Measurements from ENCODE around the gene CDS1.

DNA sequence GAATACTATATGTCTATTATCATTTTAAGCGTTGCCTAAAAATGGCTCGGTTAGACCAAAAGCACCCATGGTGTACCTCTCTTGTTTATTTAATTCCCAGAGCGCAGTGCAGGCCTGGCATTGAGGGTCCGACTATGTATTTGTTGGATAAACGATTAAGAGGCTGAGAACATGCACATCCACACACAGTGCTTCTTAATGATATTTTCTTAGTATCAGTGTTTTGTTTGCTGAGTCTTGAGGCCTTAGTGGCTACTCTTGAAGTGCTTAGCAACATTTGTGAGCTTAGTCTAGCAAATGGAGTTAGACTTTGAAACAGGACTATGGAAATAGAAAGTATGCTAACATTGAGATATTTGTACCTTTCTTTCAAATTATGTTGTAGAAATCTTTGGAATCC lies 43.7 kb downstream of the CDS1 start:
- TF ChIP-seq, protein P1, sequence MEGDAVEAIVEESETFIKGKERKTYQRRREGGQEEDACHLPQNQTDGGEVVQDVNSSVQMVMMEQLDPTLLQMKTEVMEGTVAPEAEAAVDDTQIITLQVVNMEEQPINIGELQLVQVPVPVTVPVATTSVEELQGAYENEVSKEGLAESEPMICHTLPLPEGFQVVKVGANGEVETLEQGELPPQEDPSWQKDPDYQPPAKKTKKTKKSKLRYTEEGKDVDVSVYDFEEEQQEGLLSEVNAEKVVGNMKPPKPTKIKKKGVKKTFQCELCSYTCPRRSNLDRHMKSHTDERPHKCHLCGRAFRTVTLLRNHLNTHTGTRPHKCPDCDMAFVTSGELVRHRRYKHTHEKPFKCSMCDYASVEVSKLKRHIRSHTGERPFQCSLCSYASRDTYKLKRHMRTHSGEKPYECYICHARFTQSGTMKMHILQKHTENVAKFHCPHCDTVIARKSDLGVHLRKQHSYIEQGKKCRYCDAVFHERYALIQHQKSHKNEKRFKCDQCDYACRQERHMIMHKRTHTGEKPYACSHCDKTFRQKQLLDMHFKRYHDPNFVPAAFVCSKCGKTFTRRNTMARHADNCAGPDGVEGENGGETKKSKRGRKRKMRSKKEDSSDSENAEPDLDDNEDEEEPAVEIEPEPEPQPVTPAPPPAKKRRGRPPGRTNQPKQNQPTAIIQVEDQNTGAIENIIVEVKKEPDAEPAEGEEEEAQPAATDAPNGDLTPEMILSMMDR (IDR thresholded peaks at IDR 0.05), result no peak
- TF ChIP-seq POLR2A (IDR thresholded peaks at IDR 0.05), result no peak

Measured in prostate gland (tissue), 2 donors.